ENCODE results near the gene ESX1. TPM values are rescaled to one million over a fixed set of nuclear protein-coding genes. Genes with fewer than 3 reads are reported as not detected.

ESX1 gene
- total RNA-seq (2014; rRNA removed; shearing (Covaris generic)) (not detected in 2 replicates), polyA plus RNA-seq (2016; fragmentation: Nextera tagmentation; extraction: Ambion mirVana) (not detected in 2 replicates)

- Histone ChIP-seq H3K4me2 (ENCODE audit: unreplicated experiment) (no peak within 1 kb of the TSS), H3F3A (ENCODE audit: insufficient read depth) (no peaks in the 10 kb centered on the region), H3K36me3 (ENCODE audit: low read depth) (no peaks in the 10 kb centered on the region), H3K79me2 (ENCODE audit: insufficient read depth) (no peaks in the 10 kb centered on the region), H3K4me1 (ENCODE audit: insufficient read depth) (no peaks in the 10 kb centered on the region), H4K20me1 (ENCODE audit: insufficient read depth) (no peaks in the 10 kb centered on the region), H3K9ac (no peak within 1 kb of the TSS), H3K9me2 (ENCODE audit: insufficient read depth) (no peaks in the 10 kb centered on the region), H3K4me3 (no peak within 1 kb of the TSS), H3K27me3 (replicated peaks; ENCODE audit: insufficient read depth) (peaks cover 20% of the 10 kb centered on the region; the same call in 1 of the 2 replicates), H3K9me3 (ENCODE audit: low read depth) (no peaks in the 10 kb centered on the region), H3K27ac (no peak within 1 kb of the TSS), H2AFZ (no peak within 1 kb of the TSS)
- 2% methylated on average over 34 of the region's 56 CpGs; no CpG with 5 or more reads in 1 of the 2 experiments for WGBS, 2 experiments (ENCODE audit: low coverage in 1 of 2, low lambda C conversion rate in 2 of 2, missing lambda C conversion rate in 2 of 2)
- peak; percentile 19 for DNase-seq
- no peak for TF ChIP-seq EZH2phosphoT487 (IDR thresholded peaks at IDR 0.05; ENCODE audit: insufficient read depth, low read depth)
- peak; percentile 49 for TF ChIP-seq EZH2 (IDR thresholded peaks at IDR 0.05; ENCODE audit: insufficient read depth, poor library complexity, severe bottlenecking)
- in situ Hi-C loops (cut with MboI) = no loop called here
Observed at GRCh38 chrX:104254442-104255115, at the start of gene ESX1. Gene ESX1 (minus strand): TSS chrX:104254933. CDS start chrX:104254849, 84 bp downstream.

- in situ Hi-C loops (cut with MboI) = no loop called here
- no peak for TF ChIP-seq EZH2phosphoT487 (IDR thresholded peaks at IDR 0.05; ENCODE audit: insufficient read depth, low read depth)
- no peak for TF ChIP-seq EZH2 (IDR thresholded peaks at IDR 0.05; ENCODE audit: insufficient read depth, poor library complexity, severe bottlenecking)
Observed at GRCh38 chrX:104295636-104296035, 40.9 kb upstream of the ESX1 start.

GRCh38 chrX:104288961-104289360 lies 34.2 kb upstream of the ESX1 start:
- Histone ChIP-seq H3K27me3 (replicated peaks; ENCODE audit: insufficient read depth) (no peaks in the 10 kb centered on the region; the same call in 1 of the 2 replicates), H3K4me2 (ENCODE audit: unreplicated experiment) (no peak overlapping the region), H3K9me2 (ENCODE audit: insufficient read depth) (no peaks in the 10 kb centered on the region), H4K20me1 (ENCODE audit: insufficient read depth) (no peaks in the 10 kb centered on the region), H3K36me3 (ENCODE audit: low read depth) (no peaks in the 10 kb centered on the region), H3K9me3 (ENCODE audit: low read depth) (no peaks in the 10 kb centered on the region), H3K4me3 (no peak overlapping the region), H3K4me1 (ENCODE audit: insufficient read depth) (no peaks in the 10 kb centered on the region), H3K79me2 (ENCODE audit: insufficient read depth) (no peaks in the 10 kb centered on the region), H3F3A (ENCODE audit: insufficient read depth) (no peaks in the 10 kb centered on the region), H3K27ac (no peak overlapping the region), H3K9ac (no peak overlapping the region), H2AFZ (no peak overlapping the region)
- DNase-seq = peak; percentile 4
- 5 to 10% methylated on average over 4 of the region's 4 CpGs for WGBS, 2 experiments (ENCODE audit: low coverage in 1 of 2, low lambda C conversion rate in 2 of 2, missing lambda C conversion rate in 2 of 2)
- in situ Hi-C loops (cut with MboI) = no loop called here
- no peak for TF ChIP-seq EZH2 (IDR thresholded peaks at IDR 0.05; ENCODE audit: insufficient read depth, poor library complexity, severe bottlenecking)
- no peak for TF ChIP-seq EZH2phosphoT487 (IDR thresholded peaks at IDR 0.05; ENCODE audit: insufficient read depth, low read depth)

More at GRCh38 chrX:104295636-104296035, 40.9 kb upstream of the ESX1 start:
- WGBS, 2 experiments (ENCODE audit: low coverage in 1 of 2, low lambda C conversion rate in 2 of 2, missing lambda C conversion rate in 2 of 2) = 0% methylated on average over 1 of the region's 1 CpG
- Histone ChIP-seq H3K27ac (no peak overlapping the region), H3K4me3 (no peak overlapping the region), H3K9ac (no peak overlapping the region), H3K4me1 (ENCODE audit: insufficient read depth) (no peaks in the 10 kb centered on the region), H3K9me3 (ENCODE audit: low read depth) (no peaks in the 10 kb centered on the region), H3K9me2 (ENCODE audit: insufficient read depth) (no peaks in the 10 kb centered on the region), H3K79me2 (ENCODE audit: insufficient read depth) (no peaks in the 10 kb centered on the region), H3K27me3 (replicated peaks; ENCODE audit: insufficient read depth) (no peaks in the 10 kb centered on the region), H3K4me2 (ENCODE audit: unreplicated experiment) (no peak overlapping the region), H3F3A (ENCODE audit: insufficient read depth) (no peaks in the 10 kb centered on the region), H3K36me3 (ENCODE audit: low read depth) (no peaks in the 10 kb centered on the region), H4K20me1 (ENCODE audit: insufficient read depth) (no peaks in the 10 kb centered on the region), H2AFZ (no peak overlapping the region)
- no peak for DNase-seq

GRCh38 chrX:104288269-104288668 lies 33.5 kb upstream of the ESX1 start:
- no peak for TF ChIP-seq EZH2phosphoT487 (IDR thresholded peaks at IDR 0.05; ENCODE audit: insufficient read depth, low read depth)
- no peak for TF ChIP-seq EZH2 (IDR thresholded peaks at IDR 0.05; ENCODE audit: insufficient read depth, poor library complexity, severe bottlenecking)
- Histone ChIP-seq H3K4me1 (ENCODE audit: insufficient read depth) (no peaks in the 10 kb centered on the region), H3K4me2 (ENCODE audit: unreplicated experiment) (no peak overlapping the region), H4K20me1 (ENCODE audit: insufficient read depth) (no peaks in the 10 kb centered on the region), H3K9ac (no peak overlapping the region), H3K9me2 (ENCODE audit: insufficient read depth) (no peaks in the 10 kb centered on the region), H3K4me3 (no peak overlapping the region), H3F3A (ENCODE audit: insufficient read depth) (no peaks in the 10 kb centered on the region), H2AFZ (no peak overlapping the region), H3K79me2 (ENCODE audit: insufficient read depth) (no peaks in the 10 kb centered on the region), H3K9me3 (ENCODE audit: low read depth) (no peaks in the 10 kb centered on the region), H3K27me3 (replicated peaks; ENCODE audit: insufficient read depth) (no peaks in the 10 kb centered on the region; the same call in 1 of the 2 replicates), H3K36me3 (ENCODE audit: low read depth) (no peaks in the 10 kb centered on the region), H3K27ac (no peak overlapping the region)
- DNase-seq = no peak
- in situ Hi-C loops (cut with MboI) = no loop called here
- 18 to 22% methylated on average over 5 of the region's 5 CpGs for WGBS, 2 experiments (ENCODE audit: low coverage in 1 of 2, low lambda C conversion rate in 2 of 2, missing lambda C conversion rate in 2 of 2)

All from GM23248 (cell line).